WERI-Rb-1 (cell line): ENCODE data around the gene STK4.

Source experiments
- DNase-seq: peaks from one replicate; pipeline ENCODE4 v3.0.0-alpha.2; 2020
- H3K27ac ChIP-seq: fragments of 250-450 bp; sonication (Bioruptor Pico); 2 replicates; pipeline ENCODE4 v1.5.1; 2020; ENCODE audit warnings: mild to moderate bottlenecking, moderate library complexity
- H3K27me3 ChIP-seq: fragments of 250-450 bp; sonication (Bioruptor Pico); 2 replicates; pipeline ENCODE4 v1.5.1; 2021; ENCODE audit warnings: mild to moderate bottlenecking, low read depth, moderate library complexity; ENCODE audit not compliant: insufficient read depth, severe bottlenecking
- H3K36me3 ChIP-seq: fragments of 250-450 bp; sonication (Bioruptor Pico); 2 replicates; pipeline ENCODE4 v1.5.1; 2020; ENCODE audit warnings: mild to moderate bottlenecking, moderate library complexity
- H3K4me3 ChIP-seq: 2 replicates; pipeline ENCODE4 v1.5.1; 2011; ENCODE audit warnings: low read depth, mild to moderate bottlenecking, control low read depth, low read length
- H3K9me3 ChIP-seq: fragments of 250-450 bp; sonication (Bioruptor Pico); 2 replicates; pipeline ENCODE4 v1.5.1; 2021; ENCODE audit warnings: mild to moderate bottlenecking, moderate library complexity; ENCODE audit not compliant: severe bottlenecking
- TF ChIP-seq, protein P1 (sequence below): IDR thresholded peaks from 2 replicates; pipeline ENCODE4 v1.5.1; 2011; ENCODE audit warnings: low read depth, mild to moderate bottlenecking, control low read depth, inconsistent platforms, low read length

Gene STK4

DNA sequence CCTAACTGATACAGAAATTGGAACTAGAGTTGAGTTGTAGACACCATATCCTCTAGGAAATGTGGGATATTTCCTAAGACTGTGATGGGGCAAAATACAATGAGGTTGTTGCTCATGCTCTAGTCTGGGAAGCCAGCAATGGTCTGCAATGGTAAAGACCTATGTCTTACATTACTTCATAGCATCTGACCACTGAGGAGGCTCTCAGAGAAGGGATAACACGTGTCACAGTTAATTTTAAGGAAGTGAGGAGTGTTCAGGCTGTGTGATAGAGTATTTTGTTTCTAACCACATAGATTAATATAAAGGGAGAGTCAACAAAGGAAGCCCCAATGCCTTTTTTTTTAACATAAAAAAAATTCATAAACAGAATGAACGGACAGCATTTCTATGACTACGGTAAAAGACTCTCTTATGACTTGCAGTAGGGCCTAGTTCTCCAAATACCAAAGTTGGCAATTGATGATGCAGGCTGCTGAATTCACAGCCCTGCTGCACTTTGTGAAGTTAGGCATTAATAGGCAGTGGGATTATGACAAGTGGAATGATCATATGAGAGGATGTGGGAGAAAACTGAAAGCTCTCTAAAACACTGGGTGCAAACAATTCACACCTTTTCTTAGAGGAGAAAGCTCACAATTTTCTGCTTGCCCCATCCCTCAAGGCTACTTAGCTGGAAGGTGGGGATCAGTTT is 120.9 kb downstream of the STK4 start:
- no peaks in the 10 kb centered on the region for H3K27me3 ChIP-seq
- TF ChIP-seq, protein P1, sequence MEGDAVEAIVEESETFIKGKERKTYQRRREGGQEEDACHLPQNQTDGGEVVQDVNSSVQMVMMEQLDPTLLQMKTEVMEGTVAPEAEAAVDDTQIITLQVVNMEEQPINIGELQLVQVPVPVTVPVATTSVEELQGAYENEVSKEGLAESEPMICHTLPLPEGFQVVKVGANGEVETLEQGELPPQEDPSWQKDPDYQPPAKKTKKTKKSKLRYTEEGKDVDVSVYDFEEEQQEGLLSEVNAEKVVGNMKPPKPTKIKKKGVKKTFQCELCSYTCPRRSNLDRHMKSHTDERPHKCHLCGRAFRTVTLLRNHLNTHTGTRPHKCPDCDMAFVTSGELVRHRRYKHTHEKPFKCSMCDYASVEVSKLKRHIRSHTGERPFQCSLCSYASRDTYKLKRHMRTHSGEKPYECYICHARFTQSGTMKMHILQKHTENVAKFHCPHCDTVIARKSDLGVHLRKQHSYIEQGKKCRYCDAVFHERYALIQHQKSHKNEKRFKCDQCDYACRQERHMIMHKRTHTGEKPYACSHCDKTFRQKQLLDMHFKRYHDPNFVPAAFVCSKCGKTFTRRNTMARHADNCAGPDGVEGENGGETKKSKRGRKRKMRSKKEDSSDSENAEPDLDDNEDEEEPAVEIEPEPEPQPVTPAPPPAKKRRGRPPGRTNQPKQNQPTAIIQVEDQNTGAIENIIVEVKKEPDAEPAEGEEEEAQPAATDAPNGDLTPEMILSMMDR = no peak
- no peak overlapping the region for H3K4me3 ChIP-seq
- H3K9me3 ChIP-seq = no peaks in the 10 kb centered on the region
- H3K27ac ChIP-seq = no peak overlapping the region
- no peak for DNase-seq
- no peaks in the 10 kb centered on the region for H3K36me3 ChIP-seq

DNA sequence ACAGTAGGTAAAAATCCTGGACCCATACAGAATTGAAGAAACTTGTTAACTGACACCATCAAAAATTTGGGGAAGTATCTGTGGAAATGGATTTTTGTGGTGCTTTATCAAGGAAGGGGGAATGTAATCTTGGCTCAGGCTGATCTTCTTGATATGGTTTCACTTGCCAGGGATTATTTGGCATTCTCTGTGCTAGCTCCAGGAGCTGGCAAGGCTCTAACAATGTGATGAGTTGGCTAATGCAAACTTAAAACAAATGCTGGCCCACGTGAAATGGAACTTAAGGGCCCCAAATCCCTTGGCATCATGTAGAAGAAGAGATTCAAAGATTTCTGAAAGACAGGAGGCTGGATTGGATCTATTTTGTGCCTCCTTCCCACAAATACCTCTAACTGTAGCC is 121.5 kb downstream of the STK4 start:
- Histone ChIP-seq H3K9me3 (no peaks in the 10 kb centered on the region), H3K36me3 (no peaks in the 10 kb centered on the region), H3K27ac (no peak overlapping the region), H3K27me3 (no peaks in the 10 kb centered on the region), H3K4me3 (no peak overlapping the region)
- TF ChIP-seq, protein P1 = no peak
- DNase-seq = no peak

DNA sequence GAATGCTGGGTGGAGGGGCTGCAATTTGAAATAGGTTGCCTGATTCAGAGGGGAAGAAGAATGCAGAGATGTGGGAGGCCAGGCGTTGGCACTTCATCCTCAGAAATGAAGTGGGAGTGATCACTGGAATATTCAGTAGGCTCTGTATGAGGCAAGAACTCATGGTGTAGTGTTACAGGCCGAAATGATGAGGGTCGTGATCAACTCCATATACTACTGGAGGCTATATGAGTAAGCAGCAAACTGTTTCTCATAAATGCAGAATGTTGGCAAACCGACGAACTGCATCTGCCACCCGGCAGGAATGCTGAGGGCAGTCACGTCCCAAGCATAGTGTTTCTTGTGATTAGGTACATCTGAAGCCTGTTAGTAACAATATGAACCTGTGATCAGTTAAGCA is 121.9 kb downstream of the STK4 start:
- Histone ChIP-seq H3K9me3 (no peaks in the 10 kb centered on the region), H3K36me3 (no peaks in the 10 kb centered on the region), H3K27ac (no peak overlapping the region), H3K4me3 (no peak overlapping the region), H3K27me3 (no peaks in the 10 kb centered on the region)
- no peak for DNase-seq
- TF ChIP-seq, protein P1 = no peak

DNA sequence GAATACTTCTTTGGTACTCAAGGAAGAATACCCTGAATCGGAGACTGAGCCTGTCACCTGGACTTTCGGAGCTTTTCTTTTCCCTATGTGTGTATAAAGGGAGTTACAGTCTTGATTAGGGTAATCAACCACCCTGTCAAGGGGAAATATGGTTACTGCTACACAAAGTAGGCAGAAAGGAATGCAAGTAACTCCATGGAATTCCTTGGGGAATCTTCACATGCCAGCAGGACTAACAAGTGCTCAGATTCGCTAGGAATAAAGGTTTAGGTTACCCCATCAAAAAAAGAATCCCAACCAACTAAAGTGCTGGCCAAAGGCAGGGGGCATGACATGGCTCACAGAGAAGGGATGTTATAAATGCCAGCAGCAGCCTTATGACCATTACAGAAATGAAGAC is 124.2 kb downstream of the STK4 start:
- Histone ChIP-seq H3K27ac (no peak overlapping the region), H3K27me3 (no peaks in the 10 kb centered on the region), H3K9me3 (no peaks in the 10 kb centered on the region), H3K4me3 (no peak overlapping the region), H3K36me3 (no peaks in the 10 kb centered on the region)
- TF ChIP-seq, protein P1 = no peak
- no peak for DNase-seq

DNA sequence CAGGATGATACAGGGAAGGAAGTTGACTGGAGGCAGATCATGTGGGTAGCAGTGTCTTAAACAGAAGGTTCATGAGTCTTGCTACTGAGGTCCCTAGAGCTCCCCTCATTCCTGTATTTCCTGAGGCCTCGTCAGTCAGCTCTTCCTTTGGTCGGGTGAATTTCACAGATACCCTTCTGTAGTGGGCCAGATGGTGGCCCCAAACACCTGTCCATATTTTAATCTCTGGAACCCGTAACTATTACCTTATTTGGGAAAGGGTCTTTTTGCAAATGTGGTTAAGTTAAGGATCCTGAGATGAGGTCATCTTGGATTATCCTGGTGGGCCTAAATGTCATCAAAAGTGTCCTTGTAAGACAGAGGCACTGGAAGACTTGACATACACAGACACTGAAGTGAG is 125.1 kb downstream of the STK4 start:
- Histone ChIP-seq H3K27ac (no peak overlapping the region), H3K27me3 (no peaks in the 10 kb centered on the region), H3K4me3 (no peak overlapping the region), H3K36me3 (no peaks in the 10 kb centered on the region), H3K9me3 (no peaks in the 10 kb centered on the region)
- TF ChIP-seq, protein P1 = no peak
- DNase-seq = no peak

DNA sequence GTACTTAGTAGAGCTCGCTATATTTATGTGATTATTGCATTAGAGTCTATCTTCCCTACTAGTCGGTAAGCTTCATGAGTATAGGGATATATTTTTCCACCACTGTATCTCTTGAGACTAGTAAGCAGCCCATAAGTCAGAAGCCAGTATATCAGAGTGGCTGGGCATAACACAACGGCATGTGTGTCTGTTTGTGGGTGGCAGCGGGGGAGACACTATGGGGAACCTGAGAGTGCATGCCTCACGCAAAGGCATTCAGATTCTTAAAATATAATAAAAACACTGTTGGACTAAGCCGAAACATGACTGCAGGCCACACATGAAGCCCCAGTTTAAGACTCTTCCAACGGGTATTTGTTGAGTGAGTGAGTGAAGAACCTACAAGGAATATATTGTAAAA is 126.6 kb downstream of the STK4 start:
- peaks cover 5% of the 10 kb centered on the region for H3K27me3 ChIP-seq
- no peak for DNase-seq
- TF ChIP-seq, protein P1 = no peak
- H3K9me3 ChIP-seq = no peaks in the 10 kb centered on the region
- H3K36me3 ChIP-seq = no peaks in the 10 kb centered on the region
- no peak overlapping the region for H3K27ac ChIP-seq
- no peak overlapping the region for H3K4me3 ChIP-seq
